ENCODE data around the gene DIP2C.

DNA sequence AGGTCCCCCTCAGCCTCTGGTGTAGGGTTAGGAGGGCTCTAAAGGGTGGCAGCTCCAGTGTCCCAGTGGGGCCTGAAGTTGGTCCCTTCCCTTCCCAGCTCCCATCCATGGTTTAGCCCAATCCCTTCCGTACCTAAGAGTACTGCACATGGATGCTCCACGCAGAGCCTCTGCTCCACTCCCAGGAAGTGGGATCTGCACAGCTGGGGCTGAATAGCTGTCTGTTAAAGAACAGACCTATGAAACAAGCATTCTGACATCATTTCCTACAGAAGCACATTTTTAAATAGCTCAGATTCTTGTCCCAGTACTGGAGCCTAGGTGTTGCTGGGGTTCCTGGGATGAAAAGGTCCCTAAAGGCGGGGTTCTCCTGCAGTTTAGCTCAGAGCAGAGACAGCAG is 418.3 kb downstream of the DIP2C start:
- TF ChIP-seq POLR2A (IDR thresholded peaks at IDR 0.05; ENCODE audit: low read depth, low read length) (no peak), POLR2AphosphoS5 (IDR thresholded peaks at IDR 0.05; ENCODE audit: low read depth, low read length) (no peak), TAF1 (IDR thresholded peaks at IDR 0.05; ENCODE audit: borderline replicate concordance, low read depth, low read length) (no peak)

Measured in GM12892 (cell line).